Neuronal stem cell (in vitro differentiated cells): Measurements from ENCODE around the gene FMO3.

Experiments used
- DNase-seq: peaks from one replicate; pipeline ENCODE4 v3.0.0-alpha.2; 2013; ENCODE audit warnings: low spot score
- H2AFZ ChIP-seq: one replicate; pipeline ENCODE4 v1.6.1; 2013; ENCODE audit warnings: mild to moderate bottlenecking, low read length, inconsistent platforms
- H2AK5ac ChIP-seq: 2 replicates; pipeline ENCODE4 v1.6.1; 2013; ENCODE audit warnings: low read depth, mild to moderate bottlenecking, inconsistent platforms, low read length, moderate library complexity, mixed read lengths
- H2BK120ac ChIP-seq: 2 replicates; pipeline ENCODE4 v1.6.1; 2013; ENCODE audit warnings: low read depth, mild to moderate bottlenecking, inconsistent platforms, low read length, moderate library complexity, mixed read lengths
- H2BK12ac ChIP-seq: one replicate; pipeline ENCODE4 v1.6.1; 2013; ENCODE audit warnings: low read length, inconsistent platforms
- H2BK15ac ChIP-seq: 2 replicates; pipeline ENCODE4 v1.6.1; 2013; ENCODE audit warnings: mild to moderate bottlenecking, low read length, inconsistent platforms, mixed read lengths
- H2BK5ac ChIP-seq: one replicate; pipeline ENCODE4 v1.6.1; 2013; ENCODE audit warnings: inconsistent platforms, mild to moderate bottlenecking, low read length, moderate library complexity
- H3K14ac ChIP-seq: one replicate; pipeline ENCODE4 v1.6.1; 2013; ENCODE audit warnings: low read length, inconsistent platforms
- H3K18ac ChIP-seq: 2 replicates; pipeline ENCODE4 v1.6.1; 2013; ENCODE audit warnings: low read length, inconsistent platforms
- H3K23ac ChIP-seq: 2 replicates; pipeline ENCODE4 v1.6.1; 2013; ENCODE audit warnings: low read depth, mild to moderate bottlenecking, mixed read lengths, low read length, inconsistent platforms; ENCODE audit not compliant: poor library complexity
- H3K27ac ChIP-seq: replicated peaks from 3 replicates; pipeline ENCODE4 v1.5.1; 2013; ENCODE audit warnings: low read length, inconsistent platforms
- H3K27me3 ChIP-seq, 3 experiments: 2 replicates each; pipeline ENCODE4 v1.6.1; 2013; ENCODE audit warnings: low read length in 3 of 3, mild to moderate bottlenecking in 2 of 3, inconsistent platforms in 1 of 3, low read depth in 1 of 3, mixed read lengths in 1 of 3, moderate library complexity in 1 of 3; ENCODE audit not compliant: control insufficient read depth in 3 of 3, insufficient read depth in 3 of 3
- H3K36me3 ChIP-seq, 2 donors: replicated peaks in 1 of 2; 2 replicates each; pipeline ENCODE4 v1.6.1; 2013; ENCODE audit warnings: low read length in 2 of 2; ENCODE audit not compliant: control insufficient read depth in 2 of 2, insufficient read depth in 2 of 2
- H3K4ac ChIP-seq: 2 replicates; pipeline ENCODE4 v1.6.1; 2013; ENCODE audit warnings: inconsistent platforms, mild to moderate bottlenecking, low read length, moderate library complexity
- H3K4me1 ChIP-seq, 2 donors: 1 replicate in 1 of 2; 2 replicates in 1 of 2; pipeline ENCODE4 v1.6.1; 2013; ENCODE audit warnings: low read length in 2 of 2, low read depth in 1 of 2; ENCODE audit not compliant: control insufficient read depth in 2 of 2, insufficient read depth in 1 of 2
- H3K4me2 ChIP-seq: one replicate; pipeline ENCODE4 v1.6.1; 2013; ENCODE audit warnings: mild to moderate bottlenecking, low read length, inconsistent platforms; ENCODE audit not compliant: insufficient read depth, poor library complexity, severe bottlenecking
- H3K4me3 ChIP-seq, 2 donors: 2 replicates each; pipeline ENCODE4 v1.5.1; 2013; ENCODE audit warnings: low read length in 2 of 2, mild to moderate bottlenecking in 2 of 2, inconsistent platforms in 1 of 2, moderate library complexity in 1 of 2
- H3K79me1 ChIP-seq: one replicate; pipeline ENCODE4 v1.6.1; 2013; ENCODE audit warnings: low read depth, mild to moderate bottlenecking, inconsistent platforms, low read length, moderate library complexity
- H3K9ac ChIP-seq: one replicate; pipeline ENCODE4 v1.6.1; 2013; ENCODE audit warnings: mild to moderate bottlenecking, low read depth, low read length, inconsistent platforms; ENCODE audit not compliant: poor library complexity
- H3K9me3 ChIP-seq, 2 donors: replicated peaks in 1 of 2; 2 replicates each; pipeline versions ENCODE3 to v1.6.1; 2013; ENCODE audit warnings: low read length in 2 of 2, mild to moderate bottlenecking in 2 of 2, inconsistent platforms in 1 of 2, low read depth in 1 of 2, mixed read lengths in 1 of 2, moderate library complexity in 1 of 2; ENCODE audit not compliant: control insufficient read depth in 2 of 2, insufficient read depth in 1 of 2
- H4K8ac ChIP-seq: one replicate; pipeline ENCODE4 v1.6.1; 2013; ENCODE audit warnings: low read depth, mild to moderate bottlenecking, inconsistent platforms, low read length, moderate library complexity
- H4K91ac ChIP-seq: one replicate; pipeline ENCODE4 v1.6.1; 2013; ENCODE audit warnings: low read length, low read depth, mild to moderate bottlenecking, inconsistent platforms; ENCODE audit not compliant: poor library complexity
- WGBS, 2 donors: extraction: QIAGEN DNeasy Blood & Tissue Kit; methylation state at CpG; one replicate each; pipeline ENCODE4 v1.1.7; 2013; ENCODE audit warnings: missing lambda C conversion rate in 2 of 2, mixed read lengths in 1 of 2; ENCODE audit not compliant: insufficient read length in 2 of 2, insufficient replicate concordance in 1 of 2; ENCODE audit errors: extremely low coverage in 2 of 2; 5-methylcytosine and 5-hydroxymethylcytosine counted together

Gene FMO3

GRCh38 chr1:171127099-171127498 lies 36.4 kb downstream of the FMO3 start:
- H2AFZ ChIP-seq, result no peak overlapping the region
- no peak overlapping the region for H3K4me3 ChIP-seq
- no peak overlapping the region for H4K91ac ChIP-seq
- H2BK12ac ChIP-seq, result no peak overlapping the region
- H2BK15ac ChIP-seq, result no peak overlapping the region
- no peak overlapping the region for H3K4me2 ChIP-seq
- H4K8ac ChIP-seq, result no peak overlapping the region
- H3K9me3 ChIP-seq, result peaks cover 0 to 3% of the 10 kb centered on the region in 2 donors
- no CpG with 5 or more reads among the region's 1 CpG for WGBS, 2 donors
- H3K23ac ChIP-seq, result no peak overlapping the region
- no peak overlapping the region for H3K9ac ChIP-seq
- no peak overlapping the region for H3K27ac ChIP-seq
- H2BK5ac ChIP-seq, result no peak overlapping the region
- H3K79me1 ChIP-seq, result no peaks in the 10 kb centered on the region
- no peak overlapping the region for H3K4ac ChIP-seq
- H2AK5ac ChIP-seq, result no peak overlapping the region
- DNase-seq, result no peak
- no peaks in the 10 kb centered on the region for H3K4me1 ChIP-seq
- no peak overlapping the region for H2BK120ac ChIP-seq
- no peaks in the 10 kb centered on the region for H3K27me3 ChIP-seq
- H3K18ac ChIP-seq, result no peak overlapping the region
- H3K36me3 ChIP-seq, result no peaks in the 10 kb centered on the region
- H3K14ac ChIP-seq, result no peak overlapping the region

- Histone ChIP-seq H2BK120ac (no peak overlapping the region), H3K4me3 (no peak overlapping the region), H4K8ac (no peak overlapping the region), H3K4ac (no peak overlapping the region), H2BK12ac (no peak overlapping the region), H3K9me3 (peaks cover 0 to 3% of the 10 kb centered on the region in 2 donors), H3K18ac (no peak overlapping the region), H3K27ac (no peak overlapping the region), H3K14ac (no peak overlapping the region), H3K23ac (no peak overlapping the region), H2BK15ac (no peak overlapping the region), H3K4me2 (no peak overlapping the region), H3K79me1 (no peaks in the 10 kb centered on the region), H4K91ac (no peak overlapping the region), H2AFZ (no peak overlapping the region), H2BK5ac (no peak overlapping the region), H2AK5ac (no peak overlapping the region), H3K27me3 (no peaks in the 10 kb centered on the region), H3K4me1 (no peaks in the 10 kb centered on the region), H3K9ac (no peak overlapping the region), H3K36me3 (no peaks in the 10 kb centered on the region)
- DNase-seq, result no peak
- WGBS, 2 donors, result no CpG with 5 or more reads among the region's 2 CpGs
Measured at GRCh38 chr1:171127501-171127900, 36.8 kb downstream of the FMO3 start.

DNA sequence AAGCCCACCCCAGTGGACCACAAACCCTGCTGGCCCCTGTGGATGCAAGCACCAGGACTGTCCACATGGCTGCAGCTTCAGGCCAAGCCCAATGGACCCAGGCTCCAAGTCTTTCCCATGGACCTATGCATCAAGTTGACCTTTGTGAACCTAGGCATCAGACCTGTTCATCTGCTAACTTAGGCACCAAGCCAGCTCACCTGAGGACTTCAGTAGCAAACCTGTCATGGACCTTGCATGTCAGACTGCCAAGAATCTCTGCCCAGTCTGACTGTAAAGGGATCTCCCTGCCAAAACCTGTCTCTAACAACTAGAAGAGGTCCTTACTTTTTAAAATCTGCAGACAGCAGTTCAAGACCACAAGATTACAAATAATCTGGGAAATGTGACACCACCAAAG lies 37.8 kb downstream of the FMO3 start:
- Histone ChIP-seq H3K4me3 (no peak overlapping the region), H4K91ac (no peak overlapping the region), H2BK5ac (no peak overlapping the region), H3K4me2 (no peak overlapping the region), H3K23ac (no peak overlapping the region), H3K79me1 (no peaks in the 10 kb centered on the region), H3K27me3 (no peaks in the 10 kb centered on the region), H3K9ac (no peak overlapping the region), H2BK15ac (no peak overlapping the region), H3K4me1 (no peaks in the 10 kb centered on the region), H3K9me3 (peaks cover 0 to 3% of the 10 kb centered on the region in 2 donors), H3K14ac (no peak overlapping the region), H2AFZ (no peak overlapping the region), H2AK5ac (no peak overlapping the region), H3K18ac (no peak overlapping the region), H2BK120ac (no peak overlapping the region), H3K36me3 (no peaks in the 10 kb centered on the region), H2BK12ac (no peak overlapping the region), H4K8ac (no peak overlapping the region), H3K27ac (no peak overlapping the region), H3K4ac (no peak overlapping the region)
- DNase-seq, result no peak

GRCh38 chr1:171134204-171134923 lies 43.7 kb downstream of the FMO3 start:
- no peak overlapping the region for H4K91ac ChIP-seq
- H3K36me3 ChIP-seq, result no peaks in the 10 kb centered on the region
- no peak overlapping the region for H3K14ac ChIP-seq
- H3K23ac ChIP-seq, result no peak overlapping the region
- H2AFZ ChIP-seq, result no peak overlapping the region
- H3K4ac ChIP-seq, result no peak overlapping the region
- WGBS, 2 donors, result no CpG with 5 or more reads among the region's 3 CpGs
- H2BK5ac ChIP-seq, result no peak overlapping the region
- no peak overlapping the region for H2BK15ac ChIP-seq
- H3K27ac ChIP-seq, result no peak overlapping the region
- no peak for DNase-seq
- no peak overlapping the region for H4K8ac ChIP-seq
- no peaks in the 10 kb centered on the region for H3K27me3 ChIP-seq
- H3K9ac ChIP-seq, result no peak overlapping the region
- H2BK12ac ChIP-seq, result no peak overlapping the region
- H3K4me2 ChIP-seq, result no peak overlapping the region
- peaks cover 0 to 3% of the 10 kb centered on the region in 2 donors for H3K9me3 ChIP-seq
- H3K79me1 ChIP-seq, result no peaks in the 10 kb centered on the region
- no peaks in the 10 kb centered on the region for H3K4me1 ChIP-seq
- no peak overlapping the region for H2AK5ac ChIP-seq
- H2BK120ac ChIP-seq, result no peak overlapping the region
- no peak overlapping the region for H3K18ac ChIP-seq
- H3K4me3 ChIP-seq, result no peak overlapping the region
